HUES48 (cell line): ENCODE results near the gene ASB2.

Experiments
- H3K27ac ChIP-seq: one replicate; pipeline ENCODE4 v1.7.0; 2013; ENCODE audit warnings: low read depth, low read length, inconsistent platforms
- H3K27me3 ChIP-seq: 2 replicates; pipeline ENCODE4 v1.6.1; 2013; ENCODE audit warnings: mild to moderate bottlenecking, low read length; ENCODE audit not compliant: control insufficient read depth, insufficient read depth
- H3K36me3 ChIP-seq: 2 replicates; pipeline ENCODE4 v1.6.1; 2013; ENCODE audit warnings: low read length; ENCODE audit not compliant: control insufficient read depth, insufficient read depth
- H3K4me1 ChIP-seq: 2 replicates; pipeline ENCODE4 v1.6.1; 2013; ENCODE audit warnings: mild to moderate bottlenecking, low read length; ENCODE audit not compliant: control insufficient read depth, insufficient read depth
- H3K4me3 ChIP-seq: 2 replicates; pipeline ENCODE4 v1.5.1; 2013; ENCODE audit warnings: mild to moderate bottlenecking, low read depth, low read length
- H3K9ac ChIP-seq: 2 replicates; pipeline ENCODE4 v1.6.1; 2013; ENCODE audit warnings: mild to moderate bottlenecking, low read depth, low read length, moderate library complexity
- H3K9me3 ChIP-seq: 2 replicates; pipeline ENCODE4 v1.6.1; 2013; ENCODE audit warnings: low read length; ENCODE audit not compliant: control insufficient read depth, insufficient read depth

The ASB2 gene

DNA sequence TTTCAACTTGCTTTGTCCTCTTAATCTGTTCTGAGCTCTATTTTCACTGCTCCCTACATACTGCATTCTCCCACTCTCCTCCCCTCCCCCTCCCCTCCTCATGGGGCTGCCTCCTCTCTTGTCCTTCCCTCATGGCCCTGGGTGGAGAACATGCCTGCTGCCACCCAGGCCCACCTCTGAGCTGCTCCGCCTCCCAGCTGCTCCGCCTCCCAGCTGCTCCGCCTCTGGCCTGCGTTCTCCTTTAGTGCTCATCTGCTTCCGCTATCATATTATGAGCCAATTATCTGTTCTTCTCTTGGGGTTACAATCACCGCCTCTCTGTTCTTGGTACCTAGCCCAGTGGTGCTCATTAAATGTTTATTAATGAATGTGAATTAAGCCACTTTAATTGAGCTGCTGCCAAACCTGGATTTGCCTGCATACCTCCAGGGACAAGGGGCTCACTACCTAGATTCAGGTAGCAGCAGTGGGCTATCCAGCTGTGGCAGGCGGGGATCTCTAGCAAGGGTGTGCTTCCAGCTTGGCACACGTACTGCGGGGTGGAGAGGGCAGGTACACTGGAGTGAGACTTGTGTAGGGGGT is 81.3 kb downstream of the ASB2 start:
- peaks cover 26% of the 10 kb centered on the region for H3K4me1 ChIP-seq
- no peaks in the 10 kb centered on the region for H3K36me3 ChIP-seq
- no peaks in the 10 kb centered on the region for H3K9me3 ChIP-seq
- H3K27ac ChIP-seq = no peak overlapping the region
- no peak overlapping the region for H3K4me3 ChIP-seq
- no peaks in the 10 kb centered on the region; the same call in 1 of the 2 replicates for H3K27me3 ChIP-seq
- no peak overlapping the region for H3K9ac ChIP-seq

DNA sequence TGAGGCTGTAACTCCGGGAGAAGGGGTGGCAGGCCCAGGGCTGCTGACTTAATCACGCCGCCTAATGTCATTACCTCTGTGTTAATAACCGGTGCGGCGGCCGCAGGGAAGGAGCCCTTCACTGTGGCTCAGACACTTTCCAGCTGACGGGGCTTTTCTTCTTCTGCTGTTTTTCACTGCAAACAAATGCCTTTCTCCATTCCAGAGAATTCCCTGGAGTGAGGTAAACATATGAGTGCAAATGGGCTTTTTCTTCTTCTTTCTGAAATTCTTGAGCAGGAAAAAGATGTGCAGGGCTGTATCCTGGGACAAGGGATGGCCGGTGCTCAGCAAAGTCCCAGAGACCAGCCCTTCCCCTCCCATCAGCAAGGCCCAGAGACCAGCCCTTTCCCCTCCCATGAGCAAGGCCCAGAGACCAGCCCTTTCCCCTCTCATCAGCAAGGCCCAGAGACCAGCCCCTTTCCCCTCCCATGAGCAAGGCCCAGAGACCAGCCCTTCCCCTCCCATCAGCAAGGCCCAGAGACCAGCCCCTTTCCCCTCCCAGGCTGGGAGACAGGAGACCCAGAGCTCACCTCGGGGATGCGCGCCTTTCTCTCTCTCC is 82.6 kb downstream of the ASB2 start:
- H3K9me3 ChIP-seq = no peaks in the 10 kb centered on the region

DNA sequence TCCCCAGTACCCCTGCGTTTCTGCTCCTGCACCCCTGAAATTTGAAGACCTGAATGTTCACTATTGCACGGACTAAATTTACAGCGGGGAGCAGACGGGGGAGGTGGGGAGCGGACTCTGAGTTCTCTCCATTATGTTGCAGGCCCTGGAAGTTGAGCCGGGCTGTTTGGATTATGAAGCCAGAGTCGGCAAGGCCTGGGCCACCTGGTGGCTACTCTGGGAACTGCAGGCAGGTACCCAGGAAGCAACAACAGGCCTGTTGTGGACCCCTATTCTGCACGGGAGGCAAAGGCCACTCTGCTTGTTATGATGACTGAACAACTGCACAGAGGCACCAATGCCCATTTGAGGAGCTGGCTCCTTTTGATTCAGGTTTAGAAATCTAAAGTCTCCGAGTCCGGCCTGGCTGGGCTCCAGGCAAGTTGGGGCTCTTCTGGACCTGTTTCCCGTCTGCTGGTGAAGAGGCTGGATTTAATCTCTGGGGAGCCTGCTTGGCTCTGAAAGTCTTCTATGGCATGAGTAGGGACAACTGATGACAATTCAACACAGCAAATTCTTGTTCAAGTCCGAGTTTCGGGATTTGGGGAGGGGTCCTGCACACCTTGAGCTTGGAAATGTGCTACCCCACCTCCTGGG is 83.3 kb downstream of the ASB2 start:
- Histone ChIP-seq H3K27me3 (no peaks in the 10 kb centered on the region; the same call in 1 of the 2 replicates), H3K4me1 (peaks cover 26% of the 10 kb centered on the region), H3K4me3 (no peak overlapping the region), H3K27ac (no peak overlapping the region), H3K9me3 (no peaks in the 10 kb centered on the region), H3K36me3 (no peaks in the 10 kb centered on the region), H3K9ac (no peak overlapping the region)

More for the DNA sequence above, 82.6 kb downstream of the ASB2 start:
- H3K4me1 ChIP-seq = peaks cover 26% of the 10 kb centered on the region
- no peaks in the 10 kb centered on the region for H3K36me3 ChIP-seq
- H3K27me3 ChIP-seq = no peaks in the 10 kb centered on the region; the same call in 1 of the 2 replicates
- no peak overlapping the region for H3K4me3 ChIP-seq
- no peak overlapping the region for H3K9ac ChIP-seq
- H3K27ac ChIP-seq = no peak overlapping the region

DNA sequence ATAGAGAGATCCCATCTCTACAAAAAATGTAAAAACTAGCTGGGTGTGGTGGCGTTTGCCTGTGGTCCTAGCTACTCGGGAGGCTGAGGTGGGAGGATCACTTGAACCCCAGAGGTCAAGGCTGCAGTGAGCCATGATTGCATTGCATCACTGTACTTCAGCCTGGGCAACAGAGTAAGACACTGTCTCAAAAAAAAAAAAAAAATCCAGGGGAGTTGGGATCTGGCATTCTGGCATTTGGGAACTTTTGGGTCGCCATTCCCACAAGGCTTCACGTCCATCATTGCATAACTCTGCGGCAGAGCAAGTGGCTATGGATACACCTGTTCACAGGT is 83.9 kb downstream of the ASB2 start:
- Histone ChIP-seq H3K9ac (no peak overlapping the region), H3K4me1 (peaks cover 26% of the 10 kb centered on the region), H3K4me3 (no peak overlapping the region), H3K9me3 (no peaks in the 10 kb centered on the region), H3K27me3 (no peaks in the 10 kb centered on the region; the same call in 1 of the 2 replicates), H3K27ac (no peak overlapping the region), H3K36me3 (no peaks in the 10 kb centered on the region)

DNA sequence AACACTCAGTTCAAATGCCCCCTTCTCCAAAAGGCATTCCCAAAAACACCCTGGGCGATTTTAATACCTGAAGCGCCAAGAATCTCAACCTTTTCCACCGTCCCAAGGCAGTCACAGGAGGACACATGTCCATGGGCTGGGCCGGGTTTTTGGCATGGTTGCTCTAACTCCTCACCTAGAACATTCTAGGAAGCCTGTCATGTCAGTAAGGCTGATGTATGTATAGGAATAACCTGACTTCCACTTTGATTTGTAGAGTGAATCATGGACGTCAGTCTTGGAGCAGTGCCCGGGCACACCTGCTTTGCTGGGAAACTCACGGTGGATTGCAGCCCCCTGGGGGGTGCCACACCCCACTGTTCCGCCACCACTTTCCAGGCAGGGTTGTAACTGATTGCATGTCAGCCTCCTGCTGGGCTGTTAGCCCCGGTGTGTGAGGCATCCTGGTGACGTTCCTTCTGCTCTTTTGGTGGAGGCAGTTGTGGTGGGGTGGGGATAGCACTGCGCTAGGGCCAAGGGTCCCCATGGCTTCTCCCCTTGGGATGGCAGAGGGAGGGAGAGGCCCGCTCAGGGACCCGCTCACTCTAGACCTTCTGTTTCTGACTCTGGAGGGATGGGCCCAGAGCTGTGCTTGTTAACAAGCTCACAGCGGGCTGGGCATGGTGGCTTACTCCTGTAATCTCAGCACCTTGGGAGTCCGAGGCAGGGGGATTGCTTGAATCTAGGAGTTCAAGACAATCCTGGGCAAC is 84.4 kb downstream of the ASB2 start:
- Histone ChIP-seq H3K36me3 (no peaks in the 10 kb centered on the region), H3K27ac (no peak overlapping the region), H3K9me3 (no peaks in the 10 kb centered on the region), H3K4me3 (no peak overlapping the region), H3K27me3 (no peaks in the 10 kb centered on the region; the same call in 1 of the 2 replicates), H3K9ac (no peak overlapping the region), H3K4me1 (peaks cover 26% of the 10 kb centered on the region)

DNA sequence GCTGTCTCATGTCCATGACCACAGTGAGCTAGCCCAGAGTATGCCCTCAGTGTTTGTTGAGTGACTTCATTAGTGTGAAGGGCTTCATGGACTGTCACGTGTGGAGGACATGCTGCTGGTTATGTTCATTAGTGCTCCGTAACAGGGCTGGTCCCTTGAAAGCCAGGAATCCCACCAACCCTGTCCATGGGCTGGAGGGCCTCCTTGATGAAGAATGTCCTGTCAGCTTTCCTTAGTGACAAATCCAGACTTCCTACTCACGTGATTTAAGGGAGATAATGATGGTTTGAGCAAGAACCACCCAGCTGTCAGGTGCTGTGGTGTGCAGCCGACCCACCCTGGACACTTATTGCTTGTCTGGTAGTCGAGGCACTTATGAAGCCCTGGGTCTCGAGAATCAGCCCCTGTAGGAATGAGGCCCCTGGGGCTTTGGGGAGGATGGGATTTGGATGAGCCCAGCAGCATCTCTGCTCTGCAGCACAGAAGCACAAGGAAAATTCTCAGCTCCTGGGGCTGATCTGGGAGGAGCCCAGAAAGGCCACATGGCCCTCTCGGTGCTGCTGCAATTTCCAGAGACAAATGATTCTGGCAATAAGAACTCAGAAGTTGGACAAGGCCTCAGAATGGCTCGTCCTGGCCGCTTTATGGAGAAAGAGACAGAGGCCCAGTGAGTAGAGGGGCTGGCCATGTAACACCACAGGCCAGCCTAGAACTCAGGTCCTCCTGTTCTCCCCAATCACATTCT is 86.5 kb downstream of the ASB2 start:
- Histone ChIP-seq H3K4me3 (no peak overlapping the region), H3K4me1 (peaks cover 26% of the 10 kb centered on the region), H3K9me3 (no peaks in the 10 kb centered on the region), H3K27ac (no peak overlapping the region), H3K27me3 (no peaks in the 10 kb centered on the region; the same call in 1 of the 2 replicates), H3K36me3 (no peaks in the 10 kb centered on the region), H3K9ac (no peak overlapping the region)

DNA sequence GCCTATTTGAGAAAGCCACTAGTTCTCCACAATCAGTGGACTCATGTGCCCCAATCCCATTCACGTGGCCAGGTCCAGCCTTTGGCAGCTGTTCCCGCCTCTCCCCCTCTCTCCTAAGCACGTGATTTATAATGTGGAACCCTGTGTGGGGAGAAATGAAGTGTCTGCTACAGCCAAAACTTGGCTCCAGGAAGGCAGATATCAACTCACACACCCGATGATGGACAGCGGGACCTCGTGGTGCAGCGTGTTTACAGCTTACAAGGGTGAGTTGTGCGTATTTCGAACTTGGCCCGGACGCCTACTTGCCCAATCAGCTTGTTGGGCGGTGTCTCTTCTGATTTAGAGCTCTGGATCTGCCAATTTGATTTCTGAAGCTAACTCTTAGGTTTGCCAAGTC is 87.4 kb downstream of the ASB2 start:
- Histone ChIP-seq H3K27me3 (no peaks in the 10 kb centered on the region; the same call in 1 of the 2 replicates), H3K4me3 (no peak overlapping the region), H3K4me1 (peaks cover 17% of the 10 kb centered on the region), H3K9me3 (no peaks in the 10 kb centered on the region), H3K36me3 (no peaks in the 10 kb centered on the region), H3K9ac (no peak overlapping the region), H3K27ac (no peak overlapping the region)

DNA sequence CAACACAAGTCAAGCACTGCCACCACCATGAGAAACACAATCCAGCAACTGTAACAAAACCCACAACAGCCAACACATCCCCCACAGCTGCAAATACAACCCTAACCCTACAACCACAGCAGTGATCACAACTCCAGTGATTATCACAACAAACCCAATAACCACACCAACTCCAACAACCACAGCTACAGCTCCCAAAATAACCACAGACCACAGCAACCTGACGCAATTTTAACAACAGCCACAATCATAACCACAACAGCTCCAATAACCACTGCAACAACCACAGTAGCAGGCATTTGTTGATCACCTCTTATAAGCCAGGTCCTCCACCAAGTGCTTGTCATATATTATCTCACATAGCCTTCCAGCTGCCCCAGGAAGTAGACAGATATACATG is 91.4 kb downstream of the ASB2 start:
- Histone ChIP-seq H3K36me3 (no peaks in the 10 kb centered on the region), H3K9ac (no peak overlapping the region), H3K9me3 (no peaks in the 10 kb centered on the region), H3K27ac (no peak overlapping the region), H3K4me3 (no peak overlapping the region), H3K4me1 (peaks cover 7% of the 10 kb centered on the region), H3K27me3 (no peaks in the 10 kb centered on the region)
